Choroid plexus epithelial cell (primary cell): ENCODE measurements around the gene FER.
"Not testable (repeated sequence)": the region's sequence is repeated elsewhere in the genome, so short reads cannot be mapped to it uniquely, and the experiment has no call there.

Experiments used
- DNase-seq: peaks from one replicate; pipeline ENCODE4 v3.0.0-alpha.2; 2010; ENCODE audit warnings: low read depth
- H3K4me3 ChIP-seq: 2 replicates; pipeline ENCODE4 v1.5.1; 2011; ENCODE audit warnings: low read depth, mild to moderate bottlenecking, control low read depth, low read length, moderate library complexity
- CTCF ChIP-seq: conservative IDR thresholded peaks from 2 replicates; pipeline ENCODE4 v1.5.1; 2011; ENCODE audit warnings: low read depth, mild to moderate bottlenecking, control low read depth, inconsistent platforms, low read length, moderate library complexity

Gene FER

GRCh38 chr5:108773330-108773729, 25.6 kb downstream of the FER start:
- no peak overlapping the region for H3K4me3 ChIP-seq
- DNase-seq = no peak
- no peak for TF ChIP-seq CTCF

- DNase-seq, H3K4me3 ChIP-seq: not testable (repeated sequence)
Observed at GRCh38 chr5:108774079-108774478, 26.4 kb downstream of the FER start.

GRCh38 chr5:108777582-108777981, 29.9 kb downstream of the FER start:
- not testable (repeated sequence) for H3K4me3 ChIP-seq, DNase-seq

- not testable (repeated sequence) for H3K4me3 ChIP-seq, DNase-seq
Observed at GRCh38 chr5:108784577-108784976, 36.9 kb downstream of the FER start.

GRCh38 chr5:108786806-108787483, 39.2 kb downstream of the FER start:
- no peak for TF ChIP-seq CTCF

GRCh38 chr5:108788142-108788541, 40.4 kb downstream of the FER start:
- TF ChIP-seq CTCF = no peak
- DNase-seq = no peak
- no peak overlapping the region for H3K4me3 ChIP-seq

More at GRCh38 chr5:108786806-108787483, 39.2 kb downstream of the FER start:
- no peak for DNase-seq
- H3K4me3 ChIP-seq = no peak overlapping the region

GRCh38 chr5:108793207-108793606, 45.5 kb downstream of the FER start:
- no peak overlapping the region for H3K4me3 ChIP-seq
- no peak for DNase-seq
- no peak for TF ChIP-seq CTCF

GRCh38 chr5:108794349-108794748, 46.7 kb downstream of the FER start:
- DNase-seq, H3K4me3 ChIP-seq: not testable (repeated sequence)

GRCh38 chr5:108797396-108797795, 49.7 kb downstream of the FER start:
- no peak for DNase-seq
- TF ChIP-seq CTCF = no peak
- no peak overlapping the region for H3K4me3 ChIP-seq
